Prostate gland (tissue), 2 donors: ENCODE data around the gene MKLN1. TPM values are rescaled to one million over a fixed set of nuclear protein-coding genes. Genes with fewer than 3 reads are reported as not detected.
A peak's percentile ranks its signal among the peaks of the same experiment; 100 is the strongest.

Experiments
- DNase-seq: peaks from one replicate; pipeline ENCODE4 v3.0.0-alpha.2; 2019; ENCODE audit warnings: low spot score
- H3K27ac ChIP-seq, 2 donors: fragments of 200-600 bp; sonication (generic); 2 replicates each; pipeline ENCODE4 v1.5.1; 2017 to 2019
- H3K27me3 ChIP-seq: fragments of 200-600 bp; sonication (generic); replicated peaks from 2 replicates; pipeline ENCODE4 v1.5.1; 2019; ENCODE audit not compliant: insufficient read depth
- H3K36me3 ChIP-seq, 2 donors: fragments of 200-600 bp; sonication (generic); 1 replicate in 1 of 2; 2 replicates in 1 of 2; pipeline versions ENCODE4 v1.5.1 to v1.8.1; 2017 to 2019
- H3K4me1 ChIP-seq: fragments of 200-600 bp; sonication (generic); replicated peaks from 2 replicates; pipeline ENCODE4 v1.5.1; 2019
- H3K4me3 ChIP-seq, 2 donors: fragments of 200-600 bp; sonication (generic); 2 replicates each; pipeline ENCODE4 v1.5.1; 2017 to 2019
- H3K9me3 ChIP-seq: fragments of 200-600 bp; sonication (generic); 2 replicates; pipeline ENCODE4 v1.5.1; 2017
- POLR2A ChIP-seq: fragments of 450-650 bp; IDR thresholded peaks from one replicate; pipeline ENCODE4 v1.6.1; 2016; ENCODE audit warnings: antibody characterized with exemption, mild to moderate bottlenecking
- POLR2AphosphoS5 ChIP-seq: sonication (generic); formaldehyde crosslinking; IDR thresholded peaks from one replicate; pipeline ENCODE4 v1.6.1; 2017; ENCODE audit warnings: antibody characterized with exemption
- WGBS: methylation state at CpG from one replicate; pipeline ENCODE4 v1.1.5; 2018; 5-methylcytosine and 5-hydroxymethylcytosine counted together
- intact Hi-C: fragments of 100-400 bp; cut with DNase I; formaldehyde crosslinking; loops from one replicate; pipeline ENCODE4 v1.14.2; 2022
- total RNA-seq, 2 donors: library from RNA; depleted of rRNA; stranded (reverse); fragments of >200 nt; gene quantifications; one replicate each; pipeline ENCODE4 v1.1.0, GENCODE V29; 2016
- TF ChIP-seq, protein P1 (sequence below), 4 experiments: fragments of 200-600 bp in 2 of 4; fragments of 450-650 bp in 2 of 4; sonication (generic) in 2 of 4; IDR thresholded peaks; 1 replicate in 3 of 4; 2 replicates in 1 of 4; pipeline ENCODE4 v1.5.1; 2016 to 2019; ENCODE audit warnings: antibody characterized with exemption in 4 of 4, mild to moderate bottlenecking in 2 of 4, moderate library complexity in 2 of 4

The MKLN1 gene
- total RNA-seq, 2 donors from 2014 or later, result 53.1 to 58.1 TPM

DNA sequence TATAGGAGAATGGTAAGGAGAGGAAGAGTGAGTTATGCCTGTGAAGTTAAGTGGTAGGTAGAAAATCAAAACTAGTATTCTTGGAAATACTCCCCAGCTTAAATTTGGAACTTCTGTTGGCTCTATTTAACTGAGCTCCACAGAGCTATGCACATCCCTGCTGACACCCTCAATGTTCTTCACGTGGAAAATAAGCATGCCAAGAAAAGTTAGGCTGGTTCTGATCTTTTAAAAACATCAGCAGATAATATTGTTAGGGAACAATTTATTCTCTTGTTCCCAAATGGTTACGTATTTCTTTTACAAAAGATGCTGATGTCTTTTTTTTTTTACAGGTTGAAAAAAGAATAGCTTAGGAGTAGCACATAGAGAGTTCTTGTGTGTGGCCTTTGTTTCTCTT, 111.3 kb downstream of the MKLN1 start:
- Histone ChIP-seq H3K27ac (no peak overlapping the region), H3K27me3 (no peaks in the 10 kb centered on the region), H3K9me3 (no peaks in the 10 kb centered on the region), H3K36me3 (no peaks in the 10 kb centered on the region), H3K4me3 (no peak overlapping the region), H3K4me1 (no peaks in the 10 kb centered on the region)
- WGBS, result 52% methylated on average over 2 of the region's 2 CpGs
- no peak for DNase-seq
- intact Hi-C loops, result no loop called here
- TF ChIP-seq POLR2A, result no peak
- TF ChIP-seq, protein P1, sequence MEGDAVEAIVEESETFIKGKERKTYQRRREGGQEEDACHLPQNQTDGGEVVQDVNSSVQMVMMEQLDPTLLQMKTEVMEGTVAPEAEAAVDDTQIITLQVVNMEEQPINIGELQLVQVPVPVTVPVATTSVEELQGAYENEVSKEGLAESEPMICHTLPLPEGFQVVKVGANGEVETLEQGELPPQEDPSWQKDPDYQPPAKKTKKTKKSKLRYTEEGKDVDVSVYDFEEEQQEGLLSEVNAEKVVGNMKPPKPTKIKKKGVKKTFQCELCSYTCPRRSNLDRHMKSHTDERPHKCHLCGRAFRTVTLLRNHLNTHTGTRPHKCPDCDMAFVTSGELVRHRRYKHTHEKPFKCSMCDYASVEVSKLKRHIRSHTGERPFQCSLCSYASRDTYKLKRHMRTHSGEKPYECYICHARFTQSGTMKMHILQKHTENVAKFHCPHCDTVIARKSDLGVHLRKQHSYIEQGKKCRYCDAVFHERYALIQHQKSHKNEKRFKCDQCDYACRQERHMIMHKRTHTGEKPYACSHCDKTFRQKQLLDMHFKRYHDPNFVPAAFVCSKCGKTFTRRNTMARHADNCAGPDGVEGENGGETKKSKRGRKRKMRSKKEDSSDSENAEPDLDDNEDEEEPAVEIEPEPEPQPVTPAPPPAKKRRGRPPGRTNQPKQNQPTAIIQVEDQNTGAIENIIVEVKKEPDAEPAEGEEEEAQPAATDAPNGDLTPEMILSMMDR (IDR thresholded peaks at IDR 0.05), result no peak
- TF ChIP-seq POLR2AphosphoS5, result peak; percentile 30

- Histone ChIP-seq H3K27me3 (no peaks in the 10 kb centered on the region), H3K36me3 (no peaks in the 10 kb centered on the region), H3K9me3 (no peaks in the 10 kb centered on the region), H3K4me3 (no peak overlapping the region), H3K4me1 (no peaks in the 10 kb centered on the region), H3K27ac (no peak overlapping the region)
- DNase-seq, result no peak
- TF ChIP-seq POLR2A, result no peak
- no peak for TF ChIP-seq POLR2AphosphoS5
- TF ChIP-seq, protein P1 (IDR thresholded peaks at IDR 0.05), result no peak
- intact Hi-C loops, result no loop called here
- 96% methylated on average over 5 of the region's 5 CpGs for WGBS
Observed at GRCh38 chr7:131443496-131443895, 115.8 kb downstream of the MKLN1 start.

- no peak for DNase-seq
- 89% methylated on average over 1 of the region's 1 CpG for WGBS
- H3K4me3 ChIP-seq, result no peak overlapping the region
- no peak overlapping the region for H3K27ac ChIP-seq
- intact Hi-C loops, result no loop called here
- H3K36me3 ChIP-seq, result no peaks in the 10 kb centered on the region
- no peaks in the 10 kb centered on the region for H3K27me3 ChIP-seq
- H3K4me1 ChIP-seq, result no peaks in the 10 kb centered on the region
- no peak for TF ChIP-seq POLR2AphosphoS5
- no peak for TF ChIP-seq POLR2A
- TF ChIP-seq, protein P1 (IDR thresholded peaks at IDR 0.05), result no peak
- H3K9me3 ChIP-seq, result no peaks in the 10 kb centered on the region
Observed at GRCh38 chr7:131444683-131445082, 117.0 kb downstream of the MKLN1 start.

GRCh38 chr7:131449373-131449902, 121.8 kb downstream of the MKLN1 start:
- Histone ChIP-seq H3K9me3 (no peaks in the 10 kb centered on the region), H3K4me3 (no peak overlapping the region), H3K36me3 (no peaks in the 10 kb centered on the region), H3K27ac (no peak overlapping the region), H3K27me3 (no peaks in the 10 kb centered on the region), H3K4me1 (no peaks in the 10 kb centered on the region)
- no peak for DNase-seq
- WGBS, result 98% methylated on average over 2 of the region's 2 CpGs
- TF ChIP-seq POLR2AphosphoS5 (no peak), POLR2A (no peak)
- TF ChIP-seq, protein P1 (IDR thresholded peaks at IDR 0.05), result no peak
- intact Hi-C loops, result no loop called here

DNA sequence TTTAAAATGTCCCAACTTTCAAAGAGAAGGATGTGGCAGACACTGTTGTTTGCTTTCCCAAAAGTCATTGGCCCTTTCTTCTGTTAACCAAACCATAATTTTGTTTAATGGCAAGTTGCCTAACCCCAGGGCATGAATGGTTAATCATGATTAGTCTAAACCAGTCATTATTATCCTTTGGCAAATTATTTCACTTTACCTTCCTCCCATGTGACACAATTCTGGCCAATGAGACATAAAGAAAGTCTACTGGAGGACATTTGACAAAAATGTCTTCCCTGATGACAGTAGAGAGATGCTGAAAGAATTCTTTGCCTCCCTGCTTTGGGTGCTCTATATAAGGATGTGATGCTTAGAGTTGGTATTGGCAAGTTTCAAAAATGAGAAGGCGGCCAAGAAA, 126.8 kb downstream of the MKLN1 start:
- no peaks in the 10 kb centered on the region for H3K9me3 ChIP-seq
- H3K36me3 ChIP-seq, result no peaks in the 10 kb centered on the region
- H3K27ac ChIP-seq, result no peak overlapping the region
- no peaks in the 10 kb centered on the region for H3K4me1 ChIP-seq
- 97% methylated on average over 1 of the region's 1 CpG for WGBS
- TF ChIP-seq POLR2A, result no peak
- TF ChIP-seq, protein P1 (IDR thresholded peaks at IDR 0.05), result no peak
- no peak for TF ChIP-seq POLR2AphosphoS5
- H3K4me3 ChIP-seq, result no peak overlapping the region
- intact Hi-C loops, result no loop called here
- no peaks in the 10 kb centered on the region for H3K27me3 ChIP-seq
- no peak for DNase-seq
